ENCODE results near the gene SH3GLB2.
"Not testable (repeated sequence)": the region's sequence is repeated elsewhere in the genome, so short reads cannot be mapped to it uniquely, and the experiment has no call there.

The SH3GLB2 gene

DNA sequence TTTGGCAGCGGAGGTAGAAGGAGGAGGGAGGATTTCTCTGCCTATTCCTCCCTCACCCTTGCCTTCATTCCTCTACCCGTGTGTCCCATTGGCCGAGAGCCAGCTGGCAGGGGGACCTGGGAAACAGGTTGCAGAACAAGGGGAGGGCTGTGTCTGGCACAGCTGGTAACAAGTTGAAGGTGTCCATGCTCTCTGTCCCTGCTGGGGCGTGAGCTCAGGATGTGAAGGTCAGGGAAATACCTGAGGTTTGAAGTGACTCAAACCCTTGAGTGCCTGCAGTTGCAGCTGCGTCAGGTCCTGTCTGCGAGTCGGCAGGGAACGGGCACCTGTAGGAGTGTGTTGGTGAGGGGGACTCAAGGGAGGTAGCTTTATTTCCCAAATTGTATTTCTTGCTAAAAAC, 24.5 kb upstream of the SH3GLB2 start:
- no peak for DNase-seq

DNA sequence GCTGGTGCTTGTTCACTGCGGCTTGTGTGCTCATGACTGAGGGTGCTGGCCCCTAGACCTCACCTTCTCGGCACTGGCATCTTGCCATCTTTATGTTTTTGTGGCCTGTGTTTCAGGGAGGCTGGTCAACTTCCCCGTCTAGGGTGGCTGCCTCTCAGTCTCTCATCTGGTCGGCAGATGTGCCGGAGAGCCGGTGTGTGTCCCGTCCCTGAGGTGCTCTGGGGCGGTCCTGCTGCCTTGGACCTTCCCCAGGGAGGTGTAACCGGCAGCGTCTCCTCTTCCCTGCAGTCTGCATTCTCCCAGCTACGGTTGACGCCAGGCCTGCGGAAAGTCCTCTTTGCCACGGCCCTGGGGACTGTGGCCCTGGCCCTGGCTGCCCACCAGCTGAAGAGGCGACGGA, 13.9 kb upstream of the SH3GLB2 start:
- no peak for DNase-seq

DNA sequence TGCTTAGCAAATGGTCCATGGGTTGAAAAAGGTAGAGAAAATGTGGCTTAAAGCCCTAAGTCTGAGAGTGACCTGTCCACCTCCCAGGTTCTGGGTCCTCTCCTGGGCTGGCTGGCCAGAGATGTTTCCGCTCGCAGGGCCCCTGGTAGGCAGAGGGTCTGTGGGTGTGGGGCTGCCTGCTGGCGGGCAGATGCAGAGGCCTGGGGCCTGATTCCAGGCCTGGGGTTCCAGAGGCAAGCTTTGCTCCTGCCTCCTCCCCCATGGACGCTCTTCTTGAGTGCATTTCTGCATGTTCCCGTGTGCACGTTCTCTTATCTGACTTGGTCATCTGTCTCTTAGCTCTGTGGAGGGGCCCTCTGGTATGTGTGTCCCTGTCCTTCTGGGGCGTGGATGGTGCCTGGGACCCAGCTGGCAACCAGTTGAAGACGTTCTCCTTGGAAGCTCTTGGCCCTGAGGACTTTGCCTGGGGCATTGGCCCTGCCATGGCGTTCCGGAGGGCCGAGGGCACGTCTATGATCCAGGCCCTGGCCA, 12.0 kb upstream of the SH3GLB2 start:
- no peak for DNase-seq

DNA sequence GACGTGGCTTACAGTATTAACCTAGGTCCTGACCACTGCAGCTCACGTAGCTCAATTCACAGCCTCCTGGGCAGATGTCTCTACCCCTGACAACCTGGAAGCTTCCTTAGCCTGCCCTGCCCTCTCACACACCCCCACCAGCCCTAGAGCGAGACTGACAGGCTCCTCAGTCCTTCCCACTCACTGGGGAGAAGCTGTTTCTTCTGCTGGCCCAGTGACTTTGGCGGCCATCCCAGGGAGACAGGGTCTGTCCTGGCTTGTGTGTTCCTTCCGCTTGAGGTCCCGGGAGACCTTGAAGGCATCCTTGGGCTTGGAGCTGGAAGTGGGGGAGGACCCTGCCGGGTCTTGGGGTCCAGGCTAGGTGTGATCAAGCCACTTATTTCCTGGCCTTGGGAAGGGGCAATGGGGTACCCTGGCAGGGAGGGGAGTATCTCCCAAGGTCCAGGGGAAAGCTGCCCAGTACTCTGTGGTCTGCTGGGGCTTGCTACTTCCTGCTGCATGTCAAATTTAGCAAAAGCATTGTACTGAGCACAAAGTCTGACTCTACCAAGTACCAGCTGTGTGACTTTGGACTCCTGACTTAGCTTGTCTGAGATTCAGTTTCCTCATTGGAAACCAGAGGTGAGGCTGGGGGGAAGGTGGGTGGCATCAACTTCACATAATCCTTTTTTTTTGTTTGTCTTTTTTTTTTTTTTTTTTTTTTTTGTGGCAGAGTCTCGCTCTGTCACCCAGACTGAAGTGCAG, 10.2 kb upstream of the SH3GLB2 start:
- DNase-seq: no peak

DNA sequence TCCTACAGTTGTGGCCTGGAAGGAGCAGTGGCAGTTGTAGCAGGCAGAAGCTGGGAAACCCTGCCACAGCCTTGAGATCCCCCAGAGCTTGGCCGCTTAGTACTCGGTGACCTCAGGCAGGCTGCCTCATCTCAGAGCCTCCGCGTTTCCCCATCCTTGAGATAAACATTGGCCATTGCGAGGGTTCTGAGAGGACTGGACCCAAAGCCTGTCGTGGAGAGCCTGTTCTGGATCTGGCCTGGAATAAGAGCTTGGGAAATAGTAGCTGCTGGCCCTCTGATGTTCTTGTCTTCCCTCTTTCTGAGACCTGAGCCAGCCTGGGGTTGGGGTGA, 9.6 kb upstream of the SH3GLB2 start:
- no peak for DNase-seq

DNA sequence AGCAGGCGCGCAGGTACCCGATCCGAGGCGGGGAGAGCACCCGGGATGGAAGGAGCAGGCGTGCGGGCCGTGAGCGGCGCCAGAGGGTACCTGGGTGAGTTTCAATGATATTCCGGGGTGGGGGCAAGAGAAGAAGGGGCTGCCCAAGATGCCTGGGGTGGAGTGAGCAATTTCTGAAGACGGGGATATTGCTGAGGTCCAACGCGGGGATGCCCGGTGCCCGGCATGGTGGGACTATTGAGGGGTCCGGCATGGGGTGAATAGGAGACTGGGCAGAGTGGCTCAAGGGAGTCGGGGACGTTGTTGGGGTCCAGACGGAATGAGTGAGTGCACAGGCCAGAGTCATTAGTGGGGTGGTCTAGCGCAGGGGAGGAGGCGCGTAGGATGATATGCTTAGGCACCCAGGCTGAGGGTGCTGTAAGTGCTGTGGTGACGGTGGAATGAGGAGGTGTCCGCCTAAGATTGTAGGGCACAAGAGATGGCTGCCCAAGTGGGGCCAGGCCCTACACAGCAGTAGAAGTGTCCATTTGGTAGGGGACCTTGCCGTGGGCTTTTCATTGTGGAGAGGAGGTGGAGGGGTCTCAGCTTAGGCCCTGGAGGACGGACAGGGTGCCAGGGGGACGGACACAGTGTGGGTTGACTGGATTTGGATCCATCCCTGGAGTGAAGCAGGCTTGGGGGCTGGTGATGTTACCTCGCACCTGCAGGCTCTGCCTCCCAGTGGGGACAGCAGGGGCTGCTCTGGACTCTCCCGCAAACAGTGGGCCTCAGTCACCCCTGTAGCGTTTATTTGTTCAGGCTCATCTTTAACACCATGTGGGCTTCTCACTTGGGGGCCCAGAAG, 9.0 kb upstream of the SH3GLB2 start:
- DNase-seq: no peak

DNA sequence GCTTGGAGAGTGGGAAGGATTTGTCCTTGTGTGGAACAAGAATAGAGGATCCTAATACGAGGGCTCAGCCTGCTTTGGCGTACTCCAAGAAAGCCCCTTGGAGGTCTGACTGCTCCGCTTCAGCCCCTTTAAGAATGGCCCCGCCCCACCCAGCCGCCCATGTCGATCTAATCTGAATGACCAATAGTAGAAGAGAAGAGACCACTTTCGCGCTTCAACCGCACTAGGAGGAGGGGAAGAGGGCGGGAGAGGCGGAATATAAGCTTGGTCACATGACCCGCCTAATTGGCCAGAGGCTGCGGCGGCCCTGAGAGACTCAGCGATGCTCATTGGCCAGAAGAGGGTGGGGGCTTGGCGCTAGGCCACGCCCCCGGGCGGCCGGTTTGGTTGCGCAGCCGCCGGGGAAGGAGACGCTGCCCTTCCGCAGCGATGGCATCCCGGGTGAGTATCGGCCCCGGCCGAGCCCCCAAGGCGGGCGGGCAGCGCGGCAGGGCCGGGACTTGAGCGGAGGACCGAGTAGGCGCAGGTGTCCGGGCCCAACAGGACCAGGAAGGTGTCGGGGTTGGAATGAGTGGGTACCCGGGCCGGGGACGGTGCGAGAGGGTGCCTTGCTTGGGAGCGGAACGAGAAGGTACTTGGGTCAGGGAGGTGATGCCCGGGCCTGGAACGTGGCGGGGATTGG, 8.3 kb upstream of the SH3GLB2 start, which contains the start of gene MIGA2:
Gene MIGA2, plus strand, starts transcription at position 386 of the 682 bp plus-strand sequence. CDS start 3,969 bp downstream, outside the sequence.
- peak; percentile 99 for DNase-seq

DNA sequence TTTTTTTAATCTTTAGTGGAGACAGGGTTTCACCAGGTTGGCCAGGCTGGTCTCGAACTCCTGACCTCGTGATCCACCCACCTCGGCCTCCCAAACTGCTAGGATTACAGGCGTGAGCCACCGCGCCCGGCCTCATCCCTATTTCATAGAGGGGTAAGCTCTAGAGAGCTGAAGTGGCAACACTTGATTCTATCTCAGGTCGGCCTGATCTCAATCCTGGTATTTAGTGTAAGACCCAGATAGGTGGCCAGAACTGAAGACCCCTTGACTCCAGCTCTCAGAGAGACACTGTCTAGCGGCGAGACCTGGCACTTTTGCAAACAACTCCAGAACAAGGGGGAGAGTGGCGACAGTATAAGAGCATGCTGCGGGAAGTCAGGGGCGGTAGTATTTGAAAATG, 7.7 kb upstream of the SH3GLB2 start:
- not testable (repeated sequence) for DNase-seq

DNA sequence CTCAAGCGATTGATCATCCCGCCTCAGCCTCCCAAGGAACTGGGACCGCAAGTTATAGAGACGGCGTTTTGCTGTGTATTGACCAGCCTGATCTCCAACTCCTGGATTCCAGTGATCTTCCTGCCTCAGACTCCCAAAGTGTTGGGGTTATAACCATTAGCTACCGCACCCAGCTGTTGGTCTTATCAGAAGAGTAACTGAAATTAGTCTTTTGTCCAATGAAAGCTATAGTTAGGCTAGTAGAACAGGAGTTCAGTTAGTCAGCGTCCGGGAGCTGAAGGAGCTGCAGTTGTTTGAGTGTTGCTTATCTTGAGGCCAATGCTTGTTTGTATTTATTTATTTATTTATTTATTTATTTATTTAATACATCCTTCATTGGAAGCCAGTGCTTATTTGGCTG, 5.1 kb upstream of the SH3GLB2 start:
- no peak for DNase-seq

DNA sequence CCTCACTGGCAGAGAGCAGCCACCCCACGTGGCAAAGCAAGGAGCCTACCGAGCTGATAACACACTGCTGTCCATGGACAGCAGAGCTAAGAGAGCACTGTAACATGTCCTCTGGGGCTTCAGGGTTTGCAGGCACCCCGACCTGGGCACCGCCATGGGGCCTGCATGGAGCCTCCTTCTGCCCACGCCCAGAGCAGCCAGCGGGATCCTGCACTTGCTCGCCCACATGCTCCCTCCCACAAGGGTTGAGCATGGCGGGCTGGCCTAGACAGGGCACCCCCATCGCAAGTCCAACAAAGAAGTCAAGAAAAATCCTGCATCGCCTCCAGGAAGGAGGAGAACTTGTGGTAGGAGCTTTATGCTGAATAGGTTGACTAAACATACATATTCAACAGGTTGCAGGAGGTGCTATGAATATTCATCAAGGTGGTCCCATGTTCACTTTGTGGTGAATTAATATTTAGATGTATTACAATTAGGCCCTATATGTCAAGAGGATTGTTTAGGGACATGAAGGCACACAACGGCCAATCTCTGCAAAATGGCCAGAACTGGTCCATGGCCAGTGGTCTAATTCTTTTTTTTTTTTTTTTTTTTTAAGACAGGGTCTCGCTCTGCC, 4.5 kb upstream of the SH3GLB2 start:
- no peak for DNase-seq

DNA sequence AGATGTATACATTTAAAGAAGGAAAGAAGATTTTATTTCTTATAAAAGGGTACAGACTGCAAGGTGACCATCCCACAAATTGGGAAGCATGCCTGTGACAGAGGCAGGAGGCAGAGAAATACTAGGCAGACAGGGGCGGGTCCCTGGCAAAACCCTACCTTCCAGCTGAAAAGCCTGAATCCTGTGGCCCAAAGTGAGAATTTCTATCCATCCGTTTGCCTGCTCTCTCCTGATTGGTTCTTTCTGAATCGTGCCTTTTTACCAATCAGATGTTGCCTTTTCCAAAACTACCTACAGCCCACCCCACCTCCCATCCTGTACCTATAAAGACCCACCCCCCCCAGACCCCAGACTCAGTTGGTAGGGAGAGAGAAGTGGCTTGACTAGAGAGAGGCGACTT, 3.4 kb upstream of the SH3GLB2 start:
- DNase-seq: no peak

DNA sequence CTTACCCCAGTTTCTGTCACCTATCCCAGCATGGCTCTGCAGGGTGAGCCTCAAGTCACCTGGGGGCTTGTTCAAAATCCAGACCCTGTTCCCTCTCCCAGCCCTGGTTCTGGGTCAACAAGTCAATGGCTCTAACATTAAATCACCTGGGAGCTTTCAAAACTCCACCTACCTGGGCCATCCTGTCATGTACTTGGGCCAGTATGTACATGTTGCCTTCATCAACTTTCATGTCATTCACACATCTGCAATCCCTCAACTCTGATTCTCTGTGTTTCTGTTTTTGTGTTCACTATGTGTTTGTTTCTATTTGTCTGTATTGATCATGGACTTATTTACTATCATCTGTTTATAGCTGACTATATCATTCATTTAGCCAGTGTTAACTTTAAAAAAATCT, 2.1 kb upstream of the SH3GLB2 start:
- no peak for DNase-seq

DNA sequence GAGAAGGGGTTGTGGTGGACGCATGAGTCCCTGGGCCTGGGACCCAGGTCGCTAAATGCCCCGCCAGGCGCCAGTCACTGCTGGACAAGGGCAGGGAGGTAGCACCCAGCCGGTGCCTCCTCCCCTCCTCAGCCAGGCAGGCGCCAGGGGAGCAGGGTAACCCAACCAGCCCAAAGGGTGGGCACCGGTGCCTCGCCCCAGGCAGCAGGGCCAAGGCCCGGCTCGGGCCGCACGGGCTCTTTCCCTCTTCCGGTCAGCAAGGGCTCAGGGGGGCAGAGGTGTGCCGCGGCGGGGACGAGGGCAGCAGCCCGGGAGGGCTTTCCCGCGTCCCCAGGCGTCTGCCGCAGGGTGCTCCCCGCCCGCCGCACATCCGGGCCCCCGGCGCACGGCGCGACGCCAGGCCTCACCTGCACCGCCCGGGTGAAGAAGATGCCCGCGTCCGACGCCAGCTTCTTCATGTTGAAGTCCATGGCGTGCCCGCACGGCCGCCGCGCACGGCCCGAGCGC, 393 bp downstream of the SH3GLB2 start:
- peak; percentile 35 for DNase-seq

DNA sequence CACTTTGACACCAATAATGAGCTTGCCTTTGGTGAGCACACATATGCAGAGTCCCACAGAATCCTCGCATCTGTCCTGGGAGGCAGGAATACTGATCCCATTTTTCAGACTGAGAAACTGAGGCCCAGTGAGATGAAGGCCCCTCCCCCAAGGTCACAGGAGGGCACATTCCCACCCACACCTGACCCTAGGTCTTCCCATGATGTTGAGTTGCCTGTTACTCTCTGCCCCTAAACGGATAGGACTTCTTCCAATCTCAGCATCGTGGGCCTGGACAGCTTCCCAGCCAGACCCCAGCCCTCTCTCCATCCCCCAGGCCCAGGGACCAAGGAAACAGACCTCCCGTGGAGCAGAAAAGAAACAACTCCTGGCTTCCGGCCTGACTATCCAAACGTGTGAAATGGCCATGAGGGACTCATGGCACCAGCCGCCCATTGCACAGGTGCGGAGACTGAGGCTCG, 877 bp downstream of the SH3GLB2 start:
- DNase-seq: no peak

DNA sequence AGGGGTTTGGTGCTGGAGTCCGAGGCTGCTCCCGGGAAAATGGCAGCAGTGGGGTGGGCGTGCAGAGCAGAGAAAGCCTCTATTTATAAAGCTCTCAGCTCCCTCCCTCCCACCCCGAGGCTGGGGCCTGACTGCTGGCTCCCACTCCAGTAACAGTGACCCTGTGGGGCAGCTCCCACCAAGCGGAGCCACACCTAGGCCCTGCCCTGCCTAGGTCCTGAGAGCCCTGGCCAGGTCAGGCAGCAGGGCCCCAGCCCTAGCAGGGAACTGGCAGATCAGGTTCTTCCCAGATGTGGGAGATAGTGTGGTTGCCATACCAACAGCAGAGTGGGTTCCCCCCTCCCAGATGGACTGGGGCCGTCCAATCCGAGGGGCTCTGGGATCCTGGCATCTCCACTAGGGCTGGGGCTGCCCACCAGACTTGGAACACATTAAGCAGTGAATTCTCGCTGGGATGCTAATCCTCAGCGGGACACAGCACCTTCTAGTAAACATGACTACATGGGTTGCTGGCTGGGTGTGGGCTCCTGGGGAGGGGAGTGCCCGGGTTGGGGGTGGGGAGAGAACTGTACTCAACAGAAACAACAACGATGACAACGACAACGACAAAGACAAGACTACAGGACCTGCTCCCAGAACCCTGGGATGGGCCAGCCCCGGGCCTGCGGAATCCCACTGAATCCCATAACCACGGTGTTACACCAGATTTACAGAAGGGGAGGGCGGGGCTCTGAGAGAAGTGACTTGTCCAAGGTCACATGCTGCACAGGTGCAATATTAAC, 1.5 kb downstream of the SH3GLB2 start:
- DNase-seq: peak; percentile 55

DNA sequence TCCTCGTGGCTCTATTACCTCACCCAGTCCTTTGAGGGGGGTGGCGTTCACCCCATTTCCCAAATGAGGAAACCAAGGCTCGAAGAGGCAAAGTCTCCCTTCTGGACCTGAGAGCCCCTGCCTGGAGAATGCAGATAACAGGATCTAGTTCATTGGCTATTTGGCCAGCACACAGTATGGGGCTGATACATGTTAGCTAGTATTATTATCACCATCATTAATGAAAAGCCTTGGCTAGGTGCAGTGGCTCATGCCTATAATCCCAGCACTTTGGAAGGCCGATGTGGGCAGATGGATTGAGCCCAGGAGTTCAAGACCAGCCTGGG, 4.3 kb downstream of the SH3GLB2 start:
- no peak for DNase-seq

DNA sequence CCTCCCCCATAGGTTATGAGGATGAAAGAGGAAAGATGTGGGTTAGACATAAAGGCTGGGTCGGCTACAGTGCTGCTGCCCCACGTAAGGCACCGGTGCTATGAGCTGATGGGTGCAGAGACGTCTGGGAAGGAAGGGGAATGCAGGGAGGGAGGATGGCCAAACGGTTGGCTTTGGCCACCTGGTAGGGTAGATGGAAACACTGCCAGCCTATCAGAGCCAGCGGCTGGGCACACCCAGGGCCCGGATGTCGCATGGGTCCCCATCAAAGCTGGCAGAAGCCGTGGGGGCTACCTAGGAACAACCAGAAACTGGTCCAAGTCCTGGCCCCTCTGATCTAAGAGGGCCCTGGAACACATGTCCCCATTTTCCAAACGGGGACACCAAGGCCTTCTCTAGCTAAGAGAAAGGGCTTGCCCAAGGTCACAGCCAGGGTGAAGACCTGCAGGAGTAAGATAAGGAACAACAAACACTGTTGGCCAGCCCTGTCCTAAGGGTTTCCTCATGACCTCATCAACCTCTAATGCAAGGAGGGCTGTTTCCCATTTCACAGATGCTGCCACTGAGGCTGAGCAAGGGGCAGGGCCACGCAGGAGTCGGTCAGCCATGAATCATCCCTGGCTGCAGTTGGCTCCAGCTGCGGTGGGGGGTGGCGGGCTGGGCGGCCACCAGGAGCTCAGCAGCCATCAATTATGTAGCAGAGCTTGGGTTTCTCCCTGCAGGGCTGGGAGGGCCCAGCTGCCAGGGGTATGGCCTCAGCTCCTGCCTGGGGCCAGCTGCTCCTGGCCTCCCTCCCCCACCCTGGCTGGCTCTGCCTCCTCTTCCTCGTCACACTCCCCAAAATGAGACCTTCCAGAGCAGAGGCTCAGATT, 4.9 kb downstream of the SH3GLB2 start:
- no peak for DNase-seq

DNA sequence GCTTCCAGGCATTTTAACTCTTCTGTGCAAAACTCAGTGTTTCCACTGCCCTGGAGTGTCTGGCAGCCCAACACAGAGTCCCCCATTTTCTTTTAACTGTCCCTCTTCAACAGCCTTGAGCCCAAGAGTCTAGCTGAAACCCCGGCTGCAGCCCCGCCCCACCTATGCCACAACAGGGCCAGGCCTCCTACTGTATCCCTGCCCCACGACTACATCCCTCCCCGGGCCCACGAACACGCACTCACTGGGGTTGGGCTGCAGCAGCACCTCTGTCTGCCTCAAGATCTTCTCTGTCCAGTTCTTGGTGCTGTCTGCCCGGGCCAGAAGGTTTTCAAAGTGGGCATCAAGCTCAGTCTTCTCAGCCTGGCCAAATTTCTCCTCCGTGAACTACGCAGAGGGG, 6.1 kb downstream of the SH3GLB2 start:
- no peak for DNase-seq

DNA sequence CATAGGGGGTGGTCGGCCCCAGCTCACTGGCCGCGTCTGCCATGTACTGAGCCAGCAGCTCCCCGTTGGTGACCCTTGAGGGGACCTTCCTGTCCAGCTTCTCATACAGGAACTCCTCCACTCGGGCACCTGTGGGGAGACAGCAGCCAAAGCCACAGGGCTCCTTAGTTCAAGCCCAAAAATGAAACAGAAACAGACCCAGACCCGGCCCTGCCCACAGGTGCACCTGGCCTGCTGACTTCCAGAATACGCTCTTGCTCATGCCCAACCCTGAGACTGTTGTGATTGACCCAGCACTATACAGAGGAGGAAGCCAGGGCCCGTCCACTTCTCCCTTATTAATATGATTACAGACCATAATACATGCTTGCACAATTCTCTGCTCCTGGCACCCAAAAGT, 7.0 kb downstream of the SH3GLB2 start:
- DNase-seq: no peak

DNA sequence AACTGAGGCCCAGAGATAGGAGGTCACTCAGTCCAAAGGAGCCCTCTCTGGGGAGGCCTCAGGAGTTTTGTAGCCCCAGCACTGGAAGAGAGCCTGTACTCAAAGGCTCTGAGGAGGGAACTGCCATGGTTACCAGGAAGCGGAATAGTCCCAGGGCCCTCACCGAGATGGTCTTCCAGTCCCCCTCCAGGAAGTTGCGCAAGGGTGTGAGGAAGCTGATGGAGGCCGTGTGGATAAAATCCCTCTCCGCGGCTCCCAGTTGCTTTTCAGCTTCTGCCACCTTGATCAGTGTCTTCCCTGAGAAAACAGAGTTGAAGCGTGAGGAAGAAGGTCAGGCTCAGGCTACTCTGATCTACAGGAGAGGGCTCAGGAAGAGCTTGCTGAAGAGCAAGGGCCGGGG, 13.5 kb downstream of the SH3GLB2 start:
- no peak for DNase-seq

DNA sequence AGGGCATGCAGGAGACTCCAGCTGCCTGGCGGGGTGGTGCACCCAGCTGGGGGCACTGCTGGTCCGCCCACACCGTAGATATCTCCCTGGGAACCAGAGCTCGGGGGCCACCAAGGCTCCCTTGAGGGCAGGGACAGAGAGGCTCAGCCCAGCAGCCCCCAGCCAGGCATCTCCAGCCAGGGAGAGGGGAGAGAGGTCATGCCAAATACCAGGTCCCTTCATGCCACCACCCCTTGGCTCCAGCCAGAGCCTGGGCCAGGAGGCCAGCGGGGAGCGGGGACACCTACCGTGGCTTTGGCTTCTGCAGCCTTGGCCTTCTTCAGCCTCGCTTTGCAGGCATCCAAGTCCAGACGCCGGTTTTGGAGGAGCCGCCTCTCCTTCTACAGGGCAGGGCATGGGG, 14.0 kb downstream of the SH3GLB2 start:
- DNase-seq: no peak

Data from NCI-H748 treated with DMSO at 0.1 percent for 48 hours (cell line).